GM23338 (cell line): ENCODE results near the gene COX10. TPM values are rescaled to one million over a fixed set of nuclear protein-coding genes. Genes with fewer than 3 reads are reported as not detected.

Experiments
- ATAC-seq: fragments of 200-7000 bp; cut with Tn5 transposase; 3 replicates; pipeline ENCODE4 v1.9.1; 2020
- DNase-seq: peaks from one replicate; pipeline ENCODE4 v3.0.0-alpha.2; 2015; ENCODE audit warnings: low spot score
- H2AFZ ChIP-seq: fragments of 200-600 bp; sonication (generic); 2 replicates; pipeline ENCODE4 v1.8.0; 2016; ENCODE audit warnings: antibody characterized with exemption, mild to moderate bottlenecking, moderate library complexity
- H3F3A ChIP-seq: fragments of 200-600 bp; sonication (generic); replicated peaks from 2 replicates; pipeline ENCODE4 v1.8.0; 2017; ENCODE audit warnings: antibody characterized with exemption, mixed run types, low read depth
- H3K27ac ChIP-seq: fragments of 200-600 bp; sonication (generic); 2 replicates; pipeline ENCODE4 v1.6.1; 2016; ENCODE audit warnings: low read depth
- H3K27me3 ChIP-seq: fragments of 200-600 bp; sonication (generic); 2 replicates; pipeline ENCODE4 v1.8.0; 2016; ENCODE audit warnings: mild to moderate bottlenecking, mixed run types, moderate library complexity; ENCODE audit not compliant: insufficient read depth
- H3K36me3 ChIP-seq: fragments of 200-600 bp; sonication (generic); 2 replicates; pipeline ENCODE4 v1.8.0; 2016; ENCODE audit warnings: mild to moderate bottlenecking; ENCODE audit not compliant: insufficient read depth
- H3K4me1 ChIP-seq: fragments of 200-600 bp; sonication (generic); 2 replicates; pipeline ENCODE4 v1.8.0; 2016; ENCODE audit warnings: mild to moderate bottlenecking, moderate library complexity; ENCODE audit not compliant: insufficient read depth
- H3K4me2 ChIP-seq: fragments of 200-600 bp; sonication (generic); 2 replicates; pipeline ENCODE4 v1.7.1; 2017; ENCODE audit warnings: mixed run types
- H3K4me3 ChIP-seq: fragments of 200-600 bp; sonication (generic); 2 replicates; pipeline ENCODE4 v1.6.1; 2016; ENCODE audit warnings: mixed run types
- H3K79me2 ChIP-seq: fragments of 200-600 bp; sonication (generic); replicated peaks from 2 replicates; pipeline ENCODE4 v1.8.0; 2017; ENCODE audit warnings: mild to moderate bottlenecking; ENCODE audit not compliant: insufficient read depth
- H3K9me2 ChIP-seq: fragments of 200-600 bp; sonication (generic); 2 replicates; pipeline ENCODE4 v1.8.0; 2017; ENCODE audit not compliant: insufficient read depth
- H4K20me1 ChIP-seq: fragments of 200-600 bp; sonication (generic); replicated peaks from 2 replicates; pipeline ENCODE4 v1.8.0; 2017; ENCODE audit warnings: mild to moderate bottlenecking; ENCODE audit not compliant: insufficient read depth
- H3K27ac Mint-ChIP-seq: 2 replicates; pipeline ENCODE4 v1.8.0; 2020; ENCODE audit warnings: inconsistent platforms, mild to moderate bottlenecking, moderate library complexity, mixed read lengths
- H3K27me3 Mint-ChIP-seq: 3 replicates; pipeline ENCODE4 v1.8.0; 2022; ENCODE audit warnings: low read depth, mild to moderate bottlenecking, moderate library complexity, mixed read lengths, inconsistent platforms; ENCODE audit not compliant: insufficient read depth, poor library complexity
- H3K36me3 Mint-ChIP-seq: 3 replicates; pipeline ENCODE4 v1.8.0; 2021; ENCODE audit warnings: low read depth, mild to moderate bottlenecking, inconsistent platforms, moderate library complexity, mixed read lengths
- H3K4me1 Mint-ChIP-seq: 3 replicates; pipeline ENCODE4 v1.8.0; 2020; ENCODE audit warnings: mild to moderate bottlenecking, inconsistent platforms, mixed read lengths
- H3K4me3 Mint-ChIP-seq: 3 replicates; pipeline ENCODE4 v1.8.0; 2021; ENCODE audit warnings: moderate library complexity, mild to moderate bottlenecking, inconsistent platforms, mixed read lengths
- H3K9me3 Mint-ChIP-seq: 3 replicates; pipeline ENCODE4 v1.8.0; 2020; ENCODE audit warnings: moderate library complexity, mild to moderate bottlenecking, inconsistent platforms, mixed read lengths
- CREB1 ChIP-seq: fragments of 250-450 bp; sonication (Bioruptor Pico); IDR thresholded peaks from 2 replicates; pipeline ENCODE4 v1.5.0; 2020; ENCODE audit warnings: low read depth, mild to moderate bottlenecking, moderate library complexity
- EZH2 ChIP-seq: fragments of 200-600 bp; sonication (generic); IDR thresholded peaks from one replicate; pipeline ENCODE4 v1.8.0; 2017; ENCODE audit warnings: antibody characterized with exemption, mild to moderate bottlenecking, low read depth; ENCODE audit not compliant: unreplicated experiment
- EZH2phosphoT487 ChIP-seq: fragments of 200-600 bp; sonication (generic); IDR thresholded peaks from one replicate; pipeline ENCODE4 v1.8.1; 2018; ENCODE audit warnings: antibody characterized with exemption; ENCODE audit not compliant: unreplicated experiment
- JUNB ChIP-seq: IDR thresholded peaks from one replicate; pipeline ENCODE4 v1.6.1; 2016; ENCODE audit warnings: antibody characterized with exemption; ENCODE audit not compliant: unreplicated experiment
- POLR2AphosphoS5 ChIP-seq: IDR thresholded peaks from 2 replicates; pipeline ENCODE4 v1.6.1; 2016; ENCODE audit warnings: antibody characterized with exemption, low read depth
- STAT1 ChIP-seq: IDR thresholded peaks from one replicate; pipeline ENCODE4 v1.6.1; 2016; ENCODE audit warnings: antibody characterized with exemption; ENCODE audit not compliant: unreplicated experiment
- ZNF114 ChIP-seq: fragments of 250-450 bp; sonication (Bioruptor Pico); IDR thresholded peaks from 2 replicates; pipeline ENCODE4 v1.5.0; 2020; ENCODE audit warnings: mild to moderate bottlenecking, moderate library complexity
- ZNF331 ChIP-seq: fragments of 250-450 bp; sonication (Bioruptor Pico); IDR thresholded peaks from 2 replicates; pipeline ENCODE4 v1.5.0; 2020; ENCODE audit warnings: low read depth, mild to moderate bottlenecking, moderate library complexity
- polyA plus RNA-seq: library from polyadenylated mRNA; unstranded; fragments of >200 nt; fragmentation: Nextera tagmentation; extraction: Ambion mirVana; gene quantifications from 2 replicates; pipeline ENCODE4 v1.2.1, GENCODE V29; 2016
- total RNA-seq: library from RNA; depleted of rRNA; stranded (reverse); fragments of >200 nt; shearing (Covaris generic); gene quantifications from 2 replicates; pipeline ENCODE4 v1.2.3, GENCODE V29; 2014
- TF ChIP-seq, protein P1 (sequence below): IDR thresholded peaks from one replicate; pipeline ENCODE4 v1.6.1; 2018; ENCODE audit warnings: antibody characterized with exemption; ENCODE audit not compliant: unreplicated experiment
- TF ChIP-seq, protein P2 (sequence below): IDR thresholded peaks from 2 replicates; pipeline ENCODE4 v1.6.1; 2016; ENCODE audit warnings: antibody characterized with exemption
- TF ChIP-seq, protein P3 (sequence below), 2 experiments: fragments of 200-600 bp in 1 of 2; sonication (generic) in 1 of 2; conservative IDR thresholded peaks; 2 replicates each; pipeline versions ENCODE4 v1.5.1 to v1.6.1; 2016 to 2017; ENCODE audit warnings: antibody characterized with exemption in 2 of 2, low read depth in 2 of 2, mild to moderate bottlenecking in 2 of 2, moderate library complexity in 1 of 2

The COX10 gene
- total and polyA plus RNA-seq, 2 experiments from 2014 or later, result 25.7 to 46.6 TPM

DNA sequence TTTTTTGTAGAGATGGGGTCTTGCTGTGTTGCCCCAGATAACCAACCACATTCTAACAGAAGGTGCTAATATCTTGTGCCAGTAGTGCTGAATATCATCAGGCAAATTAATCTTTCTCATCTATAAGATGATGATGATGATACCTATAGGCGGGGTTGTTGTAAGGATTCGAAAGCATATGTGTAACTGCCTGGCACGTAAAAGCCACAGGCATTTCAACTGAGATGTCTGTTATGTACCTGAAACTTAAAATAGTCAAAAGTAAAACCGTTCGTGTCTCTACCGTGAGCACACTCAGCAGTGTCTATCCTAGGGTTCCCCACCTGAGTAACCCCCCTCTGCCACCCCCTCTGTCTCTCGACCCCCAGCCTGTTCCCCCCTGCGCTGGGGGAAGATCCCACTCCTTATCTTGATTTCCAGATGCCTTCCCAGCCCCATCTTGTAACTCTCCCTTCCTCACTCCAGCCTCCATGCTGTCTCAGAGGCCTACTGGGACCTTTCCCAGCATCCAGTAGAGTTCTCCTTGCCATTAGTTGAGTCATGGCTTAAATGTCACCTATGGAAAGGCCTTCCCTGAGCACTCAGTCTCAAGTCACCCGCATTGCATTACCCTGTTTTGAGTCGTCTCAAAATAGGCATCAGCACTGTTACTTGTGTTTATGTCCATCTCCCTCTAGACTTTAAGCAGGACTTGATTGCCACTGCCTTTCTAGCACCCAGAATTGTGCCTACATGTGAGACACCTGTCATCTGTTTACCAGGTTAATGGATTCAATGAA is 133.3 kb downstream of the COX10 start:
- peaks cover 3% of the 10 kb centered on the region; the same call in 1 of the 3 replicates for H3K36me3 Mint-ChIP-seq
- Histone ChIP-seq H3K4me2 (no peak overlapping the region), H3K79me2 (no peaks in the 10 kb centered on the region), H3K27me3 (no peaks in the 10 kb centered on the region), H4K20me1 (no peaks in the 10 kb centered on the region), H3K9me2 (no peaks in the 10 kb centered on the region), H3K27ac (peak overlapping the region; percentile 62; the same call in 1 of the 2 replicates), H3F3A (no peaks in the 10 kb centered on the region), H3K4me1 (0 out of 2 replicates have a peak, but pooled peaks cover 10% of the 10 kb centered on the region), H2AFZ (no peak overlapping the region), H3K36me3 (no peaks in the 10 kb centered on the region), H3K4me3 (no peak overlapping the region)
- DNase-seq (no peak), ATAC-seq (no peak)
- H3K9me3 Mint-ChIP-seq, result no peaks in the 10 kb centered on the region
- peaks cover 17% of the 10 kb centered on the region for H3K4me1 Mint-ChIP-seq
- H3K4me3 Mint-ChIP-seq, result no peak overlapping the region
- TF ChIP-seq ZNF331 (CRISPR knock-in tag) (no peak), EZH2phosphoT487 (no peak), JUNB (no peak), POLR2AphosphoS5 (no peak), EZH2 (no peak), CREB1 (CRISPR knock-in tag) (no peak), ZNF114 (CRISPR knock-in tag) (no peak)
- TF ChIP-seq, protein P1, sequence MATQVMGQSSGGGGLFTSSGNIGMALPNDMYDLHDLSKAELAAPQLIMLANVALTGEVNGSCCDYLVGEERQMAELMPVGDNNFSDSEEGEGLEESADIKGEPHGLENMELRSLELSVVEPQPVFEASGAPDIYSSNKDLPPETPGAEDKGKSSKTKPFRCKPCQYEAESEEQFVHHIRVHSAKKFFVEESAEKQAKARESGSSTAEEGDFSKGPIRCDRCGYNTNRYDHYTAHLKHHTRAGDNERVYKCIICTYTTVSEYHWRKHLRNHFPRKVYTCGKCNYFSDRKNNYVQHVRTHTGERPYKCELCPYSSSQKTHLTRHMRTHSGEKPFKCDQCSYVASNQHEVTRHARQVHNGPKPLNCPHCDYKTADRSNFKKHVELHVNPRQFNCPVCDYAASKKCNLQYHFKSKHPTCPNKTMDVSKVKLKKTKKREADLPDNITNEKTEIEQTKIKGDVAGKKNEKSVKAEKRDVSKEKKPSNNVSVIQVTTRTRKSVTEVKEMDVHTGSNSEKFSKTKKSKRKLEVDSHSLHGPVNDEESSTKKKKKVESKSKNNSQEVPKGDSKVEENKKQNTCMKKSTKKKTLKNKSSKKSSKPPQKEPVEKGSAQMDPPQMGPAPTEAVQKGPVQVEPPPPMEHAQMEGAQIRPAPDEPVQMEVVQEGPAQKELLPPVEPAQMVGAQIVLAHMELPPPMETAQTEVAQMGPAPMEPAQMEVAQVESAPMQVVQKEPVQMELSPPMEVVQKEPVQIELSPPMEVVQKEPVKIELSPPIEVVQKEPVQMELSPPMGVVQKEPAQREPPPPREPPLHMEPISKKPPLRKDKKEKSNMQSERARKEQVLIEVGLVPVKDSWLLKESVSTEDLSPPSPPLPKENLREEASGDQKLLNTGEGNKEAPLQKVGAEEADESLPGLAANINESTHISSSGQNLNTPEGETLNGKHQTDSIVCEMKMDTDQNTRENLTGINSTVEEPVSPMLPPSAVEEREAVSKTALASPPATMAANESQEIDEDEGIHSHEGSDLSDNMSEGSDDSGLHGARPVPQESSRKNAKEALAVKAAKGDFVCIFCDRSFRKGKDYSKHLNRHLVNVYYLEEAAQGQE, result no peak
- TF ChIP-seq, protein P2, sequence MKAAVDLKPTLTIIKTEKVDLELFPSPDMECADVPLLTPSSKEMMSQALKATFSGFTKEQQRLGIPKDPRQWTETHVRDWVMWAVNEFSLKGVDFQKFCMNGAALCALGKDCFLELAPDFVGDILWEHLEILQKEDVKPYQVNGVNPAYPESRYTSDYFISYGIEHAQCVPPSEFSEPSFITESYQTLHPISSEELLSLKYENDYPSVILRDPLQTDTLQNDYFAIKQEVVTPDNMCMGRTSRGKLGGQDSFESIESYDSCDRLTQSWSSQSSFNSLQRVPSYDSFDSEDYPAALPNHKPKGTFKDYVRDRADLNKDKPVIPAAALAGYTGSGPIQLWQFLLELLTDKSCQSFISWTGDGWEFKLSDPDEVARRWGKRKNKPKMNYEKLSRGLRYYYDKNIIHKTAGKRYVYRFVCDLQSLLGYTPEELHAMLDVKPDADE, result no peak
- no peaks in the 10 kb centered on the region for H3K27me3 Mint-ChIP-seq
- no peak overlapping the region for H3K27ac Mint-ChIP-seq

DNA sequence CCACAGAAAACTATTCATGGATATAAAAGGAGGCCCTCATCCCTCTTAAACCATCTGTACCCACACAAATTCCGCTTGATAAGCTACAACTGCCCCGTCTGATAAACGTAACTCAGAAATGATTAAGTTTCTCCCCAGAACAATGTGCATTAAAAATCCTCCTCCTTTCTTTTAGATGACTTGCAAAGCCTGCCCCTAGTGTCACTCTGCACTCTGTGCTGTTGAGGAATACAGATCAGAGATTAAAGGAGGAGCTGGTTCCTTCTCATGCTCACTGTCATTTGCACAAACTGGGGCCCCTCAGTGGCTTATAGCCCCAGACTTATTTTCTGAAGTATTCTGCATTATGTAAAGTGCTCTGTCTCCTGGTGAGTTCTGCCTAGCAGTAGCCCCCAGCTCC is 134.1 kb downstream of the COX10 start:
- H3K4me3 Mint-ChIP-seq, result no peak overlapping the region
- H3K36me3 Mint-ChIP-seq, result peaks cover 3% of the 10 kb centered on the region; the same call in 2 of the 3 replicates
- H3K36me3 ChIP-seq, result no peaks in the 10 kb centered on the region
- no peak overlapping the region for H3K4me3 ChIP-seq
- H3K4me1 Mint-ChIP-seq, result peaks cover 15% of the 10 kb centered on the region
- no peak overlapping the region for H2AFZ ChIP-seq
- H3K27me3 ChIP-seq, result no peaks in the 10 kb centered on the region
- 0 out of 2 replicates have a peak, but pooled peaks cover 4% of the 10 kb centered on the region for H3K4me1 ChIP-seq
- H3K27ac Mint-ChIP-seq, result no peak overlapping the region
- H3K27me3 Mint-ChIP-seq, result no peaks in the 10 kb centered on the region
- H3K79me2 ChIP-seq, result no peaks in the 10 kb centered on the region
- no peaks in the 10 kb centered on the region for H4K20me1 ChIP-seq
- H3K9me2 ChIP-seq, result no peaks in the 10 kb centered on the region
- no peak overlapping the region for H3K27ac ChIP-seq
- no peaks in the 10 kb centered on the region for H3K9me3 Mint-ChIP-seq
- H3K4me2 ChIP-seq, result no peak overlapping the region
- TF ChIP-seq, protein P3, sequence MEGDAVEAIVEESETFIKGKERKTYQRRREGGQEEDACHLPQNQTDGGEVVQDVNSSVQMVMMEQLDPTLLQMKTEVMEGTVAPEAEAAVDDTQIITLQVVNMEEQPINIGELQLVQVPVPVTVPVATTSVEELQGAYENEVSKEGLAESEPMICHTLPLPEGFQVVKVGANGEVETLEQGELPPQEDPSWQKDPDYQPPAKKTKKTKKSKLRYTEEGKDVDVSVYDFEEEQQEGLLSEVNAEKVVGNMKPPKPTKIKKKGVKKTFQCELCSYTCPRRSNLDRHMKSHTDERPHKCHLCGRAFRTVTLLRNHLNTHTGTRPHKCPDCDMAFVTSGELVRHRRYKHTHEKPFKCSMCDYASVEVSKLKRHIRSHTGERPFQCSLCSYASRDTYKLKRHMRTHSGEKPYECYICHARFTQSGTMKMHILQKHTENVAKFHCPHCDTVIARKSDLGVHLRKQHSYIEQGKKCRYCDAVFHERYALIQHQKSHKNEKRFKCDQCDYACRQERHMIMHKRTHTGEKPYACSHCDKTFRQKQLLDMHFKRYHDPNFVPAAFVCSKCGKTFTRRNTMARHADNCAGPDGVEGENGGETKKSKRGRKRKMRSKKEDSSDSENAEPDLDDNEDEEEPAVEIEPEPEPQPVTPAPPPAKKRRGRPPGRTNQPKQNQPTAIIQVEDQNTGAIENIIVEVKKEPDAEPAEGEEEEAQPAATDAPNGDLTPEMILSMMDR (conservative IDR thresholded peaks at IDR 0.05; ENCODE audit: low read depth in 2 of 2), result peak; percentile 41 to 58
- TF ChIP-seq, protein P1, result no peak
- TF ChIP-seq STAT1, result no peak
- ATAC-seq (peak; percentile 63), DNase-seq (peak; percentile 45)
- H3F3A ChIP-seq, result no peaks in the 10 kb centered on the region
